OCI-LY3 (cell line): Measurements from ENCODE around the gene ENO1.
"Not testable (repeated sequence)": the region's sequence is repeated elsewhere in the genome, so short reads cannot be mapped to it uniquely, and the experiment has no call there.

Experiments used
- H2AFZ ChIP-seq: fragments of 200-600, 300-600 bp; shearing (Covaris generic); 2 replicates; pipeline ENCODE4 v1.6.0; 2014; ENCODE audit warnings: antibody characterized with exemption, low read depth, low read length
- H3K27ac ChIP-seq: fragments of 200-600, 300-600 bp; sonication (generic); 2 replicates; pipeline ENCODE4 v1.5.1; 2014; ENCODE audit warnings: mild to moderate bottlenecking, low read length, moderate library complexity, mixed read lengths
- H3K27me3 ChIP-seq: fragments of 200-600, 300-600 bp; sonication (generic); 2 replicates; pipeline ENCODE4 v1.6.1; 2014; ENCODE audit warnings: low read depth, low read length, mixed read lengths
- H3K36me3 ChIP-seq: fragments of 200-600, 300-600 bp; sonication (generic); replicated peaks from 2 replicates; pipeline ENCODE3; 2014; ENCODE audit warnings: low read depth, low read length, mixed read lengths
- H3K4me1 ChIP-seq: fragments of 300-600, 200-600 bp; sonication (generic); 2 replicates; pipeline ENCODE4 v1.6.1; 2014; ENCODE audit warnings: low read length, mixed read lengths
- H3K4me2 ChIP-seq: fragments of 200-600, 300-600 bp; sonication (generic); 2 replicates; pipeline ENCODE4 v1.6.1; 2014; ENCODE audit warnings: low read length, mixed read lengths
- H3K4me3 ChIP-seq: fragments of 300-600, 200-600 bp; sonication (generic); 2 replicates; pipeline ENCODE4 v1.5.1; 2014; ENCODE audit warnings: antibody characterized with exemption, mild to moderate bottlenecking, low read length, moderate library complexity
- H3K79me2 ChIP-seq: fragments of 300-600, 200-600 bp; shearing (Covaris generic); 2 replicates; pipeline ENCODE4 v1.6.1; 2014; ENCODE audit warnings: mild to moderate bottlenecking, low read length, mixed read lengths
- H3K9ac ChIP-seq: fragments of 300-600, 200-600 bp; shearing (Covaris generic); 2 replicates; pipeline ENCODE4 v1.6.0; 2014; ENCODE audit warnings: mild to moderate bottlenecking, low read length, moderate library complexity
- H3K9me3 ChIP-seq: fragments of 200-600, 300-600 bp; shearing (Covaris generic); 2 replicates; pipeline ENCODE4 v1.6.1; 2014; ENCODE audit warnings: low read length, mixed read lengths; ENCODE audit not compliant: insufficient read depth
- H4K20me1 ChIP-seq: fragments of 200-600, 300-600 bp; sonication (generic); 2 replicates; pipeline ENCODE4 v1.6.1; 2016; ENCODE audit warnings: low read length, mixed read lengths; ENCODE audit not compliant: insufficient read depth
- EZH2phosphoT487 ChIP-seq: fragments of 200-600 bp; shearing (Covaris generic); IDR thresholded peaks from 2 replicates; pipeline ENCODE4 v1.6.1; 2018; ENCODE audit warnings: antibody characterized with exemption, mixed run types, low read depth
- TF ChIP-seq, protein P1 (sequence below): fragments of 200-600, 300-600 bp; sonication (generic); IDR thresholded peaks from 2 replicates; pipeline ENCODE4 v1.5.1; 2014; ENCODE audit warnings: antibody characterized with exemption, low read length, low read depth

ENO1 gene

DNA sequence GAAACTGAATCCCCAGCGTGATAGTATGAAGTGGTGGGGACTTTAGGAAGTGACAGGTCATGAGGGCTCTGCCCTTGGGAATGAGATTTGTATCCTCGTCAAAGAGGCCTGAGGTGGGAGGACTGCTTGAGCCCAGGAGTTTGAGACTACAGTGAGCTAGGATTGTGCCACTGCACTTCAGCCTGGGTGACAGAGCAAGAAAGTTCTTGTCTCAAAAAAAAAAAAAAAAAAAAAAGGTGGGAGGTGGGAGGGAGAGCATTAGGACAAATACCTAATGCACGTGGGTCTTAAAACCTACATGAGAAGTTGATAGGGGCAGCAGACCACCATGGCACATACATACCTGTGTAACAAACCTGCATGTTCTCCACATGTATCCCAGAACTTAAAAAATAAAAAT is 37.1 kb downstream of the ENO1 start:
- no peaks in the 10 kb centered on the region for H3K9me3 ChIP-seq
- H3K27ac ChIP-seq: no peak overlapping the region
- H3K4me1 ChIP-seq: no peaks in the 10 kb centered on the region
- no peaks in the 10 kb centered on the region for H3K36me3 ChIP-seq
- no peak overlapping the region for H3K4me2 ChIP-seq
- H3K4me3 ChIP-seq: no peak overlapping the region
- no peak overlapping the region for H3K9ac ChIP-seq
- H3K27me3 ChIP-seq: 0 out of 2 replicates have a peak, but pooled peaks cover 8% of the 10 kb centered on the region
- no peaks in the 10 kb centered on the region for H4K20me1 ChIP-seq
- H3K79me2 ChIP-seq: no peaks in the 10 kb centered on the region
- TF ChIP-seq, protein P1, sequence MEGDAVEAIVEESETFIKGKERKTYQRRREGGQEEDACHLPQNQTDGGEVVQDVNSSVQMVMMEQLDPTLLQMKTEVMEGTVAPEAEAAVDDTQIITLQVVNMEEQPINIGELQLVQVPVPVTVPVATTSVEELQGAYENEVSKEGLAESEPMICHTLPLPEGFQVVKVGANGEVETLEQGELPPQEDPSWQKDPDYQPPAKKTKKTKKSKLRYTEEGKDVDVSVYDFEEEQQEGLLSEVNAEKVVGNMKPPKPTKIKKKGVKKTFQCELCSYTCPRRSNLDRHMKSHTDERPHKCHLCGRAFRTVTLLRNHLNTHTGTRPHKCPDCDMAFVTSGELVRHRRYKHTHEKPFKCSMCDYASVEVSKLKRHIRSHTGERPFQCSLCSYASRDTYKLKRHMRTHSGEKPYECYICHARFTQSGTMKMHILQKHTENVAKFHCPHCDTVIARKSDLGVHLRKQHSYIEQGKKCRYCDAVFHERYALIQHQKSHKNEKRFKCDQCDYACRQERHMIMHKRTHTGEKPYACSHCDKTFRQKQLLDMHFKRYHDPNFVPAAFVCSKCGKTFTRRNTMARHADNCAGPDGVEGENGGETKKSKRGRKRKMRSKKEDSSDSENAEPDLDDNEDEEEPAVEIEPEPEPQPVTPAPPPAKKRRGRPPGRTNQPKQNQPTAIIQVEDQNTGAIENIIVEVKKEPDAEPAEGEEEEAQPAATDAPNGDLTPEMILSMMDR: no peak
- TF ChIP-seq EZH2phosphoT487: no peak
- H2AFZ ChIP-seq: no peak overlapping the region

DNA sequence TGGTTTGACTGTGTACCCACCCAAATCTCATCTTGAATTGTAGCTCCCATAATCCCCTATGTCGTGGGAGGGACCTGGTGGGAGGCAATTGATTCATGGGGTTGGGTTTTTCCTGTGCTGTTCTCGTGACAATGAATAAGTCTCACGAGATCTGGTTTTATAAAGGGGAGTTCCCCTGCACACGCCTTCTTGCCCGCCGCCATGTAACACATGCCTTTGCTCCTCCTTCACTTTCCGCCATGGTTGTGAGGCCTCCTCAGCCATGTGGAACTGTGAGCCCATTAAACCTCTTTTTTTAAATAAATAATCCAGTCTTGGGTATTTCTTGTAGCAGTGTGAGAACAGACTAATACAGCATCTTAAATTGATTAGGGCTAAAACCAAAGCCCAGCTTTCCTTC is 38.5 kb downstream of the ENO1 start:
- 0 out of 2 replicates have a peak, but pooled peaks cover 8% of the 10 kb centered on the region for H3K27me3 ChIP-seq
- H2AFZ ChIP-seq: no peak overlapping the region
- H4K20me1 ChIP-seq: no peaks in the 10 kb centered on the region
- H3K27ac ChIP-seq: no peak overlapping the region
- H3K36me3 ChIP-seq: no peaks in the 10 kb centered on the region
- no peak for TF ChIP-seq EZH2phosphoT487
- TF ChIP-seq, protein P1: no peak
- no peaks in the 10 kb centered on the region for H3K9me3 ChIP-seq
- H3K4me2 ChIP-seq: no peak overlapping the region
- no peaks in the 10 kb centered on the region for H3K4me1 ChIP-seq
- H3K4me3 ChIP-seq: no peak overlapping the region
- H3K79me2 ChIP-seq: no peaks in the 10 kb centered on the region
- H3K9ac ChIP-seq: no peak overlapping the region

DNA sequence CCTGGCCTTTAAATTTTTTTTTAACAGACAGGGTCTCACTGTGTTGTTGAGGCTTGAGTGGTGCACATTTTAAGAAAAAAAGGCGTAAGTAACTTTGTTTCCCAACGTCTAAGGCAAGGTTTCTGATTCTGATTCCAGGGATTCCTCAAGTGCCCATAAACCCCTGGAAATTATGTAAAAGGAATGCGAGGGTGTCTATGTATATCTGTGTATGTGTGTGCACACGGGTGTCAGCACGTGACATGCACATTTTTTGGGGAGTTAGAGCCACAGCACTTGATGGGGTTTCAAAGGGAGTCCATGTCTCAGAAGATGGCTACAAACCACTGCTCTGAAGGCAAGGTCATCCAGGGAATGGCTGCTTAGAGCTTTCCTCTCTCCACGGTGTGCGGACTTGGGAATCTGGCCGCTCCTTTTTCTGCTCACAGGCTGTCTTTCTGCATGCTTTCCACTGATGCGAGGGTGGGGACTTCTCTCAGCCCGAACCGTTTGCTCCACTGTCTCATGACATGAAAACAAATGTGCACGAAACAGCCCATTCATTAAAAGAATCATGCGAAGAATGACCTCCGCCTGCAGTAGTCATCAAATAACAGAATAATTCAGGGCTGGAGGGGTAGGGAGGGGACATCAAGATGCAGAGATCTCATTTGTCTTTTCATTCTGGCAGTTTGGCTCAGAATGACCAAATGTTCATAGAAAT is 42.4 kb downstream of the ENO1 start:
- no peaks in the 10 kb centered on the region for H3K9me3 ChIP-seq
- H3K36me3 ChIP-seq: no peaks in the 10 kb centered on the region
- no peaks in the 10 kb centered on the region for H4K20me1 ChIP-seq
- H3K4me1 ChIP-seq: no peaks in the 10 kb centered on the region
- 0 out of 2 replicates have a peak, but pooled peaks cover 8% of the 10 kb centered on the region for H3K27me3 ChIP-seq
- no peak overlapping the region for H3K4me2 ChIP-seq
- TF ChIP-seq EZH2phosphoT487: no peak
- TF ChIP-seq, protein P1: no peak
- no peak overlapping the region for H3K9ac ChIP-seq
- no peaks in the 10 kb centered on the region for H3K79me2 ChIP-seq
- no peak overlapping the region for H3K4me3 ChIP-seq
- no peak overlapping the region for H3K27ac ChIP-seq
- H2AFZ ChIP-seq: no peak overlapping the region

GRCh38 chr1:8831340-8831739 is 47.1 kb downstream of the ENO1 start:
- Histone ChIP-seq H3K79me2 (no peaks in the 10 kb centered on the region), H3K9me3 (no peaks in the 10 kb centered on the region), H3K9ac (no peak overlapping the region), H3K4me3 (no peak overlapping the region), H3K4me1 (peaks cover 8% of the 10 kb centered on the region; the same call in 1 of the 2 replicates), H2AFZ (no peak overlapping the region), H3K27ac (no peak overlapping the region), H4K20me1 (no peaks in the 10 kb centered on the region), H3K4me2 (no peak overlapping the region), H3K27me3 (no peaks in the 10 kb centered on the region), H3K36me3 (no peaks in the 10 kb centered on the region)
- TF ChIP-seq EZH2phosphoT487: no peak
- TF ChIP-seq, protein P1: no peak

GRCh38 chr1:8830732-8831131 is 47.8 kb downstream of the ENO1 start:
- not testable (repeated sequence) for H3K9me3 ChIP-seq, H4K20me1 ChIP-seq, H3K27me3 ChIP-seq, H3K4me2 ChIP-seq, H3K4me1 ChIP-seq, H3K4me3 ChIP-seq, H3K36me3 ChIP-seq, H3K79me2 ChIP-seq, H2AFZ ChIP-seq, H3K9ac ChIP-seq, H3K27ac ChIP-seq
